ENCODE results near the gene PRDX5.
"Not testable (repeated sequence)": the region's sequence is repeated elsewhere in the genome, so short reads cannot be mapped to it uniquely, and the experiment has no call there.

PRDX5 gene

GRCh38 chr11:64305691-64306562 lies 12.0 kb upstream of the PRDX5 start:
- DNase-seq (ENCODE audit: low read depth): peak; percentile 70

- DNase-seq (ENCODE audit: low read depth): no peak
Observed at GRCh38 chr11:64306563-64306875, 11.4 kb upstream of the PRDX5 start.

- no peak for DNase-seq (ENCODE audit: low read depth)
Observed at GRCh38 chr11:64306876-64307622, 10.9 kb upstream of the PRDX5 start.

GRCh38 chr11:64307795-64308194 lies 10.1 kb upstream of the PRDX5 start:
- DNase-seq (ENCODE audit: low read depth): not testable (repeated sequence)

- no peak for DNase-seq (ENCODE audit: low read depth)
Observed at GRCh38 chr11:64312947-64313346, 5.0 kb upstream of the PRDX5 start.

- no peak for DNase-seq (ENCODE audit: low read depth)
Observed at GRCh38 chr11:64313491-64314145, 4.3 kb upstream of the PRDX5 start.

- DNase-seq (ENCODE audit: low read depth): no peak
Observed at GRCh38 chr11:64314146-64314804, 3.6 kb upstream of the PRDX5 start.

GRCh38 chr11:64314805-64315561 lies 2.9 kb upstream of the PRDX5 start:
- DNase-seq (ENCODE audit: low read depth): no peak

GRCh38 chr11:64315667-64316526 lies 2.0 kb upstream of the PRDX5 start:
- not testable (repeated sequence) for DNase-seq (ENCODE audit: low read depth)

GRCh38 chr11:64316672-64317324 lies 1.1 kb upstream of the PRDX5 start:
- no peak for DNase-seq (ENCODE audit: low read depth)

- peak; percentile 91 for DNase-seq (ENCODE audit: low read depth)
Observed at GRCh38 chr11:64317325-64317960, 478 bp upstream of the PRDX5 start, which contains the start of gene TRMT112. Gene TRMT112 (minus strand): TSS chr11:64317559. CDS start chr11:64317526, 33 bp downstream.

- DNase-seq (ENCODE audit: low read depth): no peak
Observed at GRCh38 chr11:64318766-64319761, 1.1 kb downstream of the PRDX5 start.

GRCh38 chr11:64320556-64320955 lies 2.6 kb downstream of the PRDX5 start:
- no peak for DNase-seq (ENCODE audit: low read depth)

- DNase-seq (ENCODE audit: low read depth): no peak
Observed at GRCh38 chr11:64321026-64321425, 3.1 kb downstream of the PRDX5 start.

- no peak for DNase-seq (ENCODE audit: low read depth)
Observed at GRCh38 chr11:64321533-64321932, 3.6 kb downstream of the PRDX5 start.

GRCh38 chr11:64322925-64323260 lies 5.0 kb downstream of the PRDX5 start:
- no peak for DNase-seq (ENCODE audit: low read depth)

GRCh38 chr11:64323373-64323772 lies 5.5 kb downstream of the PRDX5 start:
- DNase-seq (ENCODE audit: low read depth): no peak

- DNase-seq (ENCODE audit: low read depth): not testable (repeated sequence)
Observed at GRCh38 chr11:64323984-64324383, 6.1 kb downstream of the PRDX5 start.
